GM21576 (cell line): ENCODE measurements around the gene GDPD5.

Experiments used
- ATAC-seq: cut with Tn5 transposase; IDR thresholded peaks from one replicate; pipeline ENCODE4 v1.9.1; 2021; ENCODE audit warnings: mild to moderate bottlenecking, moderate library complexity; ENCODE audit not compliant: unreplicated experiment

GDPD5 gene

DNA sequence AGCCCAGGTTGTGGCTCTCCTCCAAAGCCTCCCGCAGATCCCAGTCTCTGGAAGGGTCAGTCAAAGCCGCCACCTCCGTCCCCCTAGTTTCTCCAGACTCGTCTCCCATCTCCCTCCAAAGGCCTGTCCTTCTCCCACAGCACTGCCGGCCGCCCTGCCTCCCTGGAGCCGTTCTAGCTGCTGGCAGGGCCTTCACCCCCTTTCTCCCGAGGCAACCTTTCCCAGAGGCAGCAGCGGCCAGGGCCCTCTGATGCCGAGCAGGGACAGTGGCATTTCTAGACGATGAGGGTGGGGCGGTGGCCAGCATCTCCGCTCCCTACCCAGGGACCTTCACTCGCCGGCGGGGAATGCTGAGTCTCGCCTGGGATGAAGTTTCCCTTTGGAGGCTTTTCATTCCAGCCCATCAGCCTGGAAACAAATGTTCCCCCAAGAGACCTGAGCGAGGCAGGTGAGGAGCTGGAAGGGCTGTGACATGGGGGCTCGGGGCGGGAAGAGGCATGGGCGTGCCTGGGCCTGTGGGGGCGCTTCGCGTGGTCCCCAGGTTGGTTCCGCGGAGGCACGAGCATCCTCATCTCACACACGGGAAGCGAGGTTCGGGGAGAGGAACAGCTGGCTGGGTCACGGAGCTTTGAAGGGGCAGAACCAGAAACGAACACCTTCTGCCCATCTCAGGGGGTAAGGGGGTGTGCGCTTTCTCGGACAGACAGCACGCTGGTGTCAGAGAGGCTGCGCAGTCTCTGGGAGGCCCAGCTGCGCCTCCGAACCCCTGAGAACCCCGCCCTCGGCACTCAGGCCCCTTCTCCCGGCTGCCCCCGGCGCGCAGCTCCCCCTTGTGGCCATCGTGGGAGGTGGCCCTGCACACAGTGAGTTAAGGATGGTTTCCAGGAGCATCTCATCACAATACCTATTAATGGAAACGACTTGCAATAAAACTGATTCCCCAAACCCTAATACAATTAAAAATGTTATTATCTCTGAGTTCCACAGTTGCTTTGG is 74.6 kb downstream of the GDPD5 start:
- no peak for ATAC-seq

DNA sequence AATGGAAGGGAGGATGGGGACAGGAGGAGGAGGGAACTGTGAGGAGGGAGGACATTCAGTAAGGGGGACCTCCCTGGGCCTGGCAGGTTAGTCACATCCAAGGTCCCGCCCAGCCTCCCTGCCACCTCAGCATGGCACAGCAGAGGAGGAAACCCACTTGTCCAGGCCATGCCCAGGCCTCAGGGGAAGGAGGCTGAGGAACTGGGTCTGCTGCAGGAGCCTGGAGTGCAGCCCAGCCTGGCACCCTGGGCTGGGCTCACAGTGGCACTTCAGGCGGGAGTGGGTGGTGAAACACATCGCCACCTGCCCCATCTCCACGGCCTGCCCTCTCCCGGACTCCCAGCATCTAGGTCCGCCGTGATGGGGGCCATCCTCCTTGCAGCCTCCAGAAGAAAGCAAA is 75.5 kb downstream of the GDPD5 start:
- ATAC-seq = no peak

DNA sequence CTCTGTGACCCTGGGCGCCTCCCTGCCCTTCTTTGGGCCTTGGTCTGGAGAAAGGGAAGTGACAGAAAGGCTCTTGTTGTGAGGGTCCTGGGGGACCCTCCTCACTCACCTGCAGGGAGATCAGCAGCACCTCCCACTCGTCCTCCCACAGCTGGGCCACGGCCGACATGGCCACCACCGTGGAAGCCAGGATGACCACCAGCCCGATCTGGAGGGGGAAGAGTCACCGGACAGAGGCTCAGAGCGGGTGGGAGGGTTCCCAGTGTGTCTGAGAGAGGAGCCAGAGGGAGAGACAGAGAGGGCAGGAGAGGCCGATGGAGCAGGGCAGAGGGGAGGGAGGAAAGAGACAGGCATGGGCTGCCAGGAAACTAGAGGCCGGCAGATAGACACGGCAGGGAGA is 76.0 kb downstream of the GDPD5 start:
- ATAC-seq = no peak

DNA sequence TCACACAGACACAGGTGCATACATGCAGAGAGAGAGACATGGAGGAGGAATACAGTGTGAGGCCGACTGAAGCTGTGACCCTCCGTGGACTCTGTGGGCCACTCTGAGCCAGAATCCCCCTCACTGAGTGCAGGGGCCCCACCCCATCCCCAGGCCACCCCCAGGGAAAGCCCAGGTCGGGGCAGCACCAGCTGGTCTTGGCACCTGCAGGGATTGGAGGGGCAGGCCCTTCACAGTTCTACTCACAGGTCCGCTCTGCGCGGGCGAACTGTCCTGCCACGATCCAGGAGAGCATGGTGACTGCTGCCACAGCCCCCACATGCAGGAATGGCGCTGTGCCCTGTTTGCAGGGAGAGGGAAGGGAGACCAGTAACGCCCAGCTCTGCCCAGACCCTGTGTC is 76.5 kb downstream of the GDPD5 start:
- ATAC-seq = no peak

DNA sequence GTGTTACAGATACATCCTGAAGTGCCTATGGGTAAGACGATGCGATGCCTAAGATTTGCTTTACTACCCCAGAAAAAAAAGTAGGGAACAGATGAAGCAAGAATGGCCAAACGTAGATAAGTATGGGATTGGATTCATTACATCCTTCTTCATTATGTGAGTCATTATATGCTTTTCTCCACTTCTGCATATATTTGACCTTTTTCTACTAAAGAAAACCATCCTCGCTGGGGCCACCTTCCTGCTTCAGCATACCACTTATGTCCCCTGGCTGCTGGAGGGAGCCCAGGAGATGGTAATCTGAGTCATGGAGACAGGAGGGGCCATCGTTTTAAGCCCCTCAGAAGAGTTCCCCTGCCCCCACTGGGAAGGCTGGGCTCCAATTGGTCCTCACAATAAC is 78.3 kb downstream of the GDPD5 start:
- ATAC-seq = no peak

DNA sequence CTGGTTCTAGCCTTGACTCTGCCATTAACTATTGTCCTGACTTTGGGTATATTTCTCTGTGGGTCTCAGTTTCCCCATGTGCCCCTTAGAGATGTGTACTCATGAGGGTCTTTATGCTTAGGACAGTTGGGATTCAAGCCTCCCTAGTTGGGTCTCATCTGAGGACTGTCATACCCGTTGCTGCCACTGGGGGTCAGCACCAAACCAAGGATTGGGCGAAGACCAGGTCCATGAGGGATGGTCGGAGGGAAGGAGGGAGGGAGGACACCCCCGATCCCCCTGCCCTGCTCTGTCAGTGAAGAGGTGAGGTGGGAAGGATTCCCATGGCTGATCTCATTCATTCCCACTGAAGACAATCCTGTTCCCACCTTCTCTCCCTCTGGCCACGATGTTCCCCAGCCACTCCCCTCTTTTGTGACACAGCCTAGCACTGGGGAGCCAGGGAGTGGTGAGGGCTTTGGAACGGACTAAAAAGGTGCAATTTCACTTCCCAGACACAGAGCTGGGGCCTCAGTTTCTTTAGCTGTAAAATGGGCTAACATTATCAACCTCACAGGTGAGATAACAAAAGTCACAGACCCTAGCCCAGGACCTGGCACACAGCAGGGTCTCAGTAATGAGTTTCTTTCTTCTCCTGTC is 80.3 kb downstream of the GDPD5 start:
- no peak for ATAC-seq

DNA sequence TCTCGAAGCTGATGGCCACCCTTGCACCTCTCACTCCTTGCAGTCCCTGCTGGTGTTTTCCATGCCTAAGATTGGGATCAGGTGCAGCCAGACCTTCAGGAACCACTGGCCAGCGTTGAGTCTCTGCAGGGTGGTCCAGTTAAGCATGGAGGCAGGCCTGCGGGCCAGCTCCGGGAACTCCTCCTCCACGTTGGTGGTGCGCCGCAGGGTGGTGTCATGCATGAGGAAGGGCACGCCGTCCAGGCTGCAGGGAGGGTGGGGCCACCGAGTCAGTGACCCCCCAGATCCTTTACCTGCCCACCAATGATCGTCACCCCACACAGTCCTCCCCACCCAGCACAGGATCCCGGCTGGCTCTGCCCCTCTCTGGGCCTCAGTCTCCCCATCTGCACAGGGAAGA is 82.7 kb downstream of the GDPD5 start:
- ATAC-seq = no peak

DNA sequence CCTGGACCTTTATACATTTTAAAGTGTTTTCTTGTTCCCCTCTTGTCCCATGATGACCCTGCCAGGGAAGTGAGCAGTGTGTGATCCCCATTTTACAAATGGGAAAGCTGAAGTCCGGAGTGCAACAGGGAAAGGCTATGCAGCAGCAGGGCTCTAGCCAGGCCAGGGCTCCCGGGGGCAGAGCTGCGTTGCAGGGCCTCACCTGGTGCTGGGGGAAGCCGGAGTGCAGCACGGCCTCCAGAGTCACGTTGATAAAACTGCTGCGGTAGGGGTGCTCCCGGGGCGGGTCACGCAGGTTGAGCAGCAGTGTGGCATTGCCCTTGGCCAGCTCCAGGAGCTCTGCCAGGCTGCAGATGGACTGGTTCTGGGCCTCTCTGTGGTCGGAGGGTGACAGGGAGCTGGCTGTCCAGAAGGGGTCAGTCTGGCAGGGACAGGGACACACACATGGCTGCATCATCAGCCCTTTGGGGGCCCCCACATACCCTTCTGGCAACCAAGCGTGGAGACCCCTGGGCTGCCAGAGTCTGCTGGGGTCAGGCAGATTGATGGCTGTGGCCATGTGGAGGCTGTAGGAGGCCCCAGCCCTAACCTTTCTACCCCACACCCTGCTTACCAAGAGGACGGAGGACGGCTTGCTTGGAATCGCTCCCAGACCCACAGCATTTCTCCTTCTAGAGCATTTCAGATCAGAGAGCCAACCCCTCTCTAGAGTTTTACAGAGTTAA is 83.4 kb downstream of the GDPD5 start:
- ATAC-seq = no peak

DNA sequence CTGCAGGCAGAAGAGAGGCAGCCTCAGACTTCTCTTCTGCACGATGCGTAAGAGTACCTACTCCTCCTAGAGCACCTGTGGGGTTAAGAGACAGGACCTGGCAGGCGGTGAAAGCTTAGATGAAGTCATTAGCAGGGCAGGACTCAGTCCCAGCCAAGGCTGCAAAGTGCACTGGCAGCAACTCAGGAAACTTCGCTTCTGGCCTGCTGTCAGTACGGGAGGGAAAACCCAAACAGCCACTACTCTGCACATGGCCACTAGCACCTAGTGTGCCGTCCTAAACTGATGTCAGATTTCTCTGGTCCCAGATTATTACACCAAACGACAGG is 84.0 kb downstream of the GDPD5 start:
- ATAC-seq = no peak

DNA sequence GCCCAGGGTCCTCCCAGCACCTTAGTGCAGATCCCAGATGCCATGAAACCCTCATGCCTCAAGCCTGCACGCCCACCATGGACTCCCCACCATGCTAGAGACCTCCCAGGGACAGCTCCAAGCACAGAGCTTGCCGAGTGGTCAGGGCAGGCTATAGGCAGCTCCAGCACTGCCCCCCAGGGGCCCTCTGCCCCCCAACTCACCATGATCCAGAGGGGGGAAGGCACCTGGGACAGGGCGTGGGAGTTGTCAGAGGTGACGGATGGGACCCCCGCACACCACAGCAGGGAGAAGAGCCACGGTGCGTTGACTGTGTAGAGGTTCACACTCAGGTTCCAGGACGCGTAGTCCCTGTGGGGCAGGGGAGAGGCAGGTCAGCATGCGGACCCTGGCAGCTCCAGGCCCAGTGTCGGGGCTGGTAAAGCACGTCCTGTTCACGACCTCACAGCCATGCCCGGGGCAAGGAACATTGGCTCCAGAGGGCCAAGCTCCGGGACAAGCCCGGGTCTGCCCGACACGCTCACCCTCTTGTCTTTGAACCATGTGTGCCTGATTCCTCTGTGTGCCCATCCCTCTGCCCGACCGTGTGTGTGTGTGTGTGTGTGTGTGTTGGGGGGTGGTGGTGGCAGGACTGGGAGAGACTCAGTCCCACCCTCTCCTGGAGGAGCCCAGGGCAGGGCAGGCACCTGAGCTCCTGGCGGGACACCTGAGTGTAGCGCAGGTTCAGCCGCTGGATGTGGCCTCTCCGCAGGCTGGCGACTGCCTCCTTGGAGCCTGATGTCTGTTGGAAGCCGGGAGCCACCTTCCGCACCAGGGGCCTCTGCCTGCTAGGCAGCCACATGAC is 84.6 kb downstream of the GDPD5 start:
- no peak for ATAC-seq

DNA sequence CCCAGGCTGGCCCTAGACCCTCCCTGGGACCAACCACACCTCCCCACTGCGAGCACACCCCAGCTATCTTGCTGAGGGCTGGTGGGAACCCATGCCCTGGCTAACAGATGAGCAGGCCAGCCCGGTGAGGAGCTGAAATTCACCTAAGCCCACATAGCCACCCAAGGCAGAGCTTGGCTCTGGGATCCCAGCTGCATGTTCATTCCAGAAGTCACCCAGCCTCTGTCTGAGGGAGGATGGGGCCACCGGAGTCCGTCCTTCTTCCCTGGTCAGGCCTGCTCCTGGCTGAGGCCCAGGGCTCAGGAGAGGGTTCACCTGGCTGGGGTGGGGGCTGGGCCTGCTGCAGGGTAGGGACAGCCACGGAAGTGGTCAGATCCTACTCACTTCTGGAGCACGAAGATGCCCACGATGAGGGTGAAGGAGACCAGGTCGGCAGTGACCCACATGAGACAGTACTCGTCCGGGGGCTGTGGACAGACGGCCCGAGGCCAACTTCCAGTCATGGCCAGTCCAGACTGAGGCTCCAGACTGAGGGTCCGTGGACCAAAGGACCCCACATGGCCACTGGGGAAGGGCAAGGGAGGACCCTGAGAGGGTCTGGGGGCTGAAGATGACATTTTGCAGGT is 86.1 kb downstream of the GDPD5 start:
- no peak for ATAC-seq

DNA sequence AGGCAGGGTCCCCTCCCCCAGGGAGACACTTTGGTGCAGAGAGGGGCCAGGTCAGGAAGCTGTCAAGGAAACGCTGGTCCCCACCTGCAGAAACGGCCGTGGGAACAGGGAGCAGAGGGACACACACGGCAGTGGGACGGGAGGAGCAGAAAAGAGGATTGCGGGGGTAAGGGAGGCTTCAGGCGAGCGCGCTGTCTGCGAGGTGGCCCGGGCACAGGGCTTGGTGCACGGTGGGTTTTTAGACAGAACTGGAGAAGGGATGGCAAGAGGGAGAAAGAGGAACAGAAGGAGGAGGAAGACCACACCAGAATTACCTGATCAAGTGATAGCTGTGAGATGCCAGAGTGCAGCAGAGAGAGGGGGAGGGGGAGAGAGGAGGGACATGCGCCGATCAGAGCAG is 86.7 kb downstream of the GDPD5 start:
- no peak for ATAC-seq

DNA sequence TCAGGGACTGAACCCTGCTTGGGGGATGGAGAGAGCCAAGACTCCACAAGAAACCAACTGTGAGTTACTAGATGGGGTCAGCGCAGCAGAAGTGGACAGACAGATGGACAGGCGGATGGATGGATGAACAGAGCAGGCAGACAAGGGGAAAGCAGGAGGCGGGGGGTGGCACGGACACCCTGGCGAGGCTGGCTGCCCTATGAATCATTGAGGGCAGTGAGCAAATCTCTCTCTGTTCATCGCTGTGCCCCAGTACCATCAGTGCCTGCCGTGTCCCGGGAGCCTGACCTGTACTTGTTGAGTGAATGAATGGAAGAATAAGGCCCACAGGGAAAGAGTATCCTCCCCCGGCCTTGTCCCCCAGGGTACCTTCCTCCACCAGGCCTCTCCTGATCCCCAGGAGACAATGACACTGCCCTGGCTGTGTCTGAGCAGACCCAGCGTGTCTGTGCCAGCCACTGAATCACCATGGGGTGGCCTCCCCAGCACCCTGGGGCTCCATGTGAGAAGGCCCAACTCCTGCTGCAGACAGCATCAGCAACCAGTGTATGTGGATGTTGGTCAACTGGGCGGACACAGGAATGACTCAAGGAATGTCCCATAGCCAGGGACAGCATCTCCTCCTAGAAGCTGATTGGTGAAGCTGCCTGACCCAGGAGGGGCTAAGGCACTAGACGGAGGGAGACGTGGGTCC is 87.6 kb downstream of the GDPD5 start:
- ATAC-seq = no peak

DNA sequence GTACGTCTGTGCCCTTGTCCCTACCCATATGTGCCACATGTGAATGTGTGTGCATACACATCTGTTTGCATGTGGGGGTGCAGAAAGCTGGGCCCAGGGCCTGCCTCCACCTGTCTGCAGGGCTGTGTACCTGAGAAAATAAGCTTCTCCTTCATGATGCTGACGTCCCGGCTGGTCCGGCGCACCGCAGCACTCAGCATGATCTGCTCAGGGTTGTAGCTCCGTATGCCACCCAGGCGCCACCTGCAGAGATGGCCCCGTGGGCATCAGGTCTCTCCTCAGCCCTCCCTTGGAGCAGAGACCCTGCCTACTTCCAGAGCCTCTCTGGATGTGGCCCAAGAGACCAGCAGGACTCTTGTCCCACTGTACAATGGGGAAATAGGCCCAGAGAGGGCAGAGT is 88.9 kb downstream of the GDPD5 start:
- no peak for ATAC-seq

DNA sequence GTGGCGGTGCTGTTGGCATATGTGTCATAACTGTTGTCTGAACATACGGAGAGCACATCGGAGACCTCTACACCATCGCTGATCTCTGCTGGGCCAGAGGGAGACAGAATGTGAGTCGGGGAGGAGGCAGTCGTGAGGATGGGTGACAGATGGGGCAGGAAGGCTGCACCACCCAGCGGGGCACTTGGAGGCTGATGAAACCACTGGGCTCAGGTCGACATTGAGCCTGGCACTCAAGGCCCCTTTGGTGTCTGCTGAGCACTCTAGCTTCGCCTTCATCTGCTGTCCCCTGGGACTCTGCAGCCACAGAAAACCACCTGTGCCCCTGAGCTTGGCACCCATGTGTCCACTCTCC is 90.2 kb downstream of the GDPD5 start:
- ATAC-seq = no peak

DNA sequence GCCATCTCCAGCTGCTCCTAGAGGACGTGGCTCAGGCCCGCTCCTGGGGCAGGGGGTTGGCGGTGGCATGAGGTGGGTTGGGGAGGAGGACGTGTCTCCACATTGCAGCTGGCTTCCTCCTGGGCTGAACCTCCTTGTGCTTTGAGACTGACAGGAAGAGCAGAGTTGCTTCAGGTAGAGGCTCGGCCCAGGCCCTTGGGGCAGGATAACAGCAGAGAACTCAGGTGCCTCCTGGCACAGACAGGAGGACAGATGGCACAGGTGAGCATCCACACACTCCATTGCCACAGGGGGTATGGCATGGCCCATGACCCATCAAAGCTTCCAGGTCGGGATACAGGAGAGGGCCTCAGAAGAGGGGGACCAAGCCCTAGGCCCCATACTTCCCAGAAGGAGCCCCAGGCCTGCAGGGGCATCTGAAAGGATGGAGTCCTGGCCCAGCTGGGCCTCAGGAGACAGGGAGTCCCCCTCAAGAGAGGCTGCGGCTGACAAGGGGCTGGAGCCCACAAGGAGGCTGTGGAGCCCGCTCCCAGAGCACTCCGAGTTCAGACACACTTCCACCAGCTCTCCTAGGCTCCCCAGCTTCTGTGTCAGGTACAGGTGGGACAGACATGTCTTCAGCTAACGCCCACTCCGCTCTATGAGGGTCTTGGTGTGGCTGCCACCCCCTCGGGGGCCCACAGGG is 90.7 kb downstream of the GDPD5 start:
- ATAC-seq = no peak

DNA sequence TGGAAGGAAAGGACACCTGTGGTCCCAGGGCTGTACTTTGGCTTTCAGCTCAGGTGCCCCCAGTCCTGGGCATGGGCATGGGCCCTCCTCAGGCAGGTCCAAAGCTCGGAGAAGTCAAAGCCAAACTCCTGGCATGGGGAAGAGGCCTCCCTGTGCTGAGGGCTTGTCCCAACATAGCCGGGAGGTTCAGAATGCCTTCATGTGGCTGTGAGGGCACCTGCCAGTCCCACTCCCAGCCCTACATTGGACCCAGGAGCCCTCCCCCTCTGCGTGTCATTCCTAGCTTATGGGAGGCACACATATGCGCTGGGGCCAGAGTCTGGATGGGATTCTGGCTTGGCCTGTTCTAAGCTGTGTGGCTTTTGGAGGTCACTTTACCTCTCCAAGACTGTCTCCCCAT is 91.7 kb downstream of the GDPD5 start:
- ATAC-seq = no peak

DNA sequence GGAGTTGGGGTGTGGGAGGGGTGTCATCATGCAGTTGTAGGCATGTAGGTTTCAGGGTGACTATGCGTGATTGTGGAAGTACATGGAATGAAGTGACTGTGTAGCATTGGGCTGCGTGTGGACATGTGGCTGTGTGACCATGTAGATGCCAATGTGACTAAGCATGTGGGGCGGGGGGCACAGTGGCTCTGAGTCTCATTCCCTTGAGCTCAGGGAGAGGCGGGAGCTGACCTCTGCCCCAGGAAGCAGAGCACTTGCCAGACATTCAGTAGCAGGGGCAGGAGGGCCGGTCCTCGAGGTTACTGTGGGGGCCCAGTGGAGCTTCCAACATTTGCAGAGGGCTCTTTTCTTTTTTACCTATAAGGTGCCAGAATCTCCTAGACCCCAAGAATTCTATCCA is 92.3 kb downstream of the GDPD5 start:
- ATAC-seq = no peak

DNA sequence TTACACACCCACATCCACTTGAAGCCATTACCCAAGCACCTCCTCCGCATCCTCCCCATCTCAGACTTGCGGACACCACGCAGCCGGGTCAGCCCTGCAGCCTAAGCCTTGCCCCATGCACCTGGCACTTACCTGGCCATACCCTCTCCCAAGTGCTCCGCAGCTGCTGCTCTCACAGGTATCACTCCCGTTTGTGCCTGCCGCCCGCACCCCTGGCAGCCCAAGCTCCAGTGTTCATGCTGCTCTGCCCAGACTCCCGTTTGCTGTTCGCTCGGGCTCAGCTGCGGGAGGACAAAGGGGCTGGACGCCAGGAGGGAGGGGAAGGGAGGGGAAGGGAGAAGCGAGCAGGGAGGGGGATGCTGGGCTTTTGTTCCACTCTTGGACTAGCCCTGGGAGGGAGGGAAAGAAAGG is 92.8 kb downstream of the GDPD5 start, which contains the start of gene KLHL35:
KLHL35 (minus strand) TSS at position 293 of the 411 bp plus-strand sequence. CDS start 2,574 bp downstream, outside the sequence.
- no peak for ATAC-seq
